Gastrocnemius medialis (tissue), 4 donors: ENCODE results near the gene TANC2. TPM values are rescaled to one million over a fixed set of nuclear protein-coding genes. Genes with fewer than 3 reads are reported as not detected.

ENCODE experiments used
- ATAC-seq, 2 donors: fragments of 150-250 bp; one replicate each; pipeline ENCODE4 v1.9.1; 2016
- DNase-seq, 2 donors: peaks; one replicate each; pipeline ENCODE4 v3.0.0-alpha.2; 2019
- H3K27ac ChIP-seq, 4 donors: fragments of 200-600 bp; sonication (generic); 1 replicate in 1 of 4; 2 replicates in 3 of 4; pipeline ENCODE4 v1.5.1; 2016 to 2018; ENCODE audit warnings: mild to moderate bottlenecking in 2 of 4, moderate library complexity in 1 of 4
- H3K27me3 ChIP-seq, 3 donors: fragments of 200-600 bp; sonication (generic) in 2 of 3; 1 replicate in 1 of 3; 2 replicates in 2 of 3; pipeline versions ENCODE4 v1.5.1 to v1.6.0; 2016 to 2019; ENCODE audit warnings: mild to moderate bottlenecking in 1 of 3, moderate library complexity in 1 of 3
- H3K36me3 ChIP-seq, 2 donors: fragments of 200-600 bp; sonication (generic) in 1 of 2; one replicate each; pipeline ENCODE4 v1.5.1; 2017 to 2018
- H3K4me1 ChIP-seq, 2 donors: fragments of 200-600 bp; sonication (generic) in 1 of 2; one replicate each; pipeline ENCODE4 v1.5.1; 2016 to 2017; ENCODE audit warnings: mild to moderate bottlenecking in 2 of 2
- H3K4me3 ChIP-seq, 4 donors: fragments of 200-600 bp; sonication (generic) in 3 of 4; 1 replicate in 1 of 4; 2 replicates in 3 of 4; pipeline ENCODE4 v1.5.1; 2016 to 2019; ENCODE audit warnings: mild to moderate bottlenecking in 2 of 4
- H3K9me3 ChIP-seq, 3 donors: fragments of 200-600 bp; sonication (generic) in 2 of 3; 1 replicate in 1 of 3; 2 replicates in 2 of 3; pipeline ENCODE4 v1.5.1; 2016 to 2019
- CTCF ChIP-seq, 5 experiments: fragments of 450-650 bp in 3 of 5; fragments of 200-600 bp in 2 of 5; sonication (generic) in 2 of 5; IDR thresholded peaks in 4 of 5; conservative IDR thresholded peaks in 1 of 5; 1 replicate in 4 of 5; 2 replicates in 1 of 5; pipeline ENCODE4 v1.5.1; 2016 to 2019; ENCODE audit warnings: antibody characterized with exemption in 5 of 5, mild to moderate bottlenecking in 3 of 5, moderate library complexity in 3 of 5
- POLR2A ChIP-seq, 2 donors: fragments of 450-650 bp; IDR thresholded peaks; one replicate each; pipeline ENCODE4 v1.6.1; 2017; ENCODE audit warnings: antibody characterized with exemption in 2 of 2, mild to moderate bottlenecking in 2 of 2, moderate library complexity in 2 of 2
- in situ Hi-C, 4 donors: fragments of 200-750 bp; cut with MboI; loops; one replicate each; pipeline versions ENCODE4 v1.15.0 to v1.8.0; 2017; ENCODE audit warnings: low sequenced_read_pairs in 4 of 4
- intact Hi-C: fragments of 100-400 bp; cut with DNase I; formaldehyde crosslinking; loops from one replicate; pipeline ENCODE4 v1.15.1; 2023; ENCODE audit warnings: low total_unique reads
- total RNA-seq, 4 donors: library from RNA; depleted of rRNA; stranded (reverse); fragments of >200 nt; gene quantifications; one replicate each; pipeline versions ENCODE4 v1.1.0 to v1.2.3, GENCODE V29; 2016

The TANC2 gene
- total RNA-seq, 4 donors from 2014 or later = 1.9 to 7.1 (median 4.9) TPM

GRCh38 chr17:62980842-62981241 lies 14.8 kb downstream of the TANC2 start:
- Histone ChIP-seq H3K9me3 (no peaks in the 10 kb centered on the region), H3K27ac (no peak overlapping the region), H3K27me3 (no peaks in the 10 kb centered on the region), H3K36me3 (no peaks in the 10 kb centered on the region), H3K4me3 (no peak overlapping the region), H3K4me1 (no peaks in the 10 kb centered on the region)
- no peak for DNase-seq
- no peak for TF ChIP-seq CTCF (IDR thresholded peaks at IDR 0.05 in 4 of 5, conservative IDR thresholded peaks at IDR 0.05 in 1 of 5)
- no peak for TF ChIP-seq POLR2A (IDR thresholded peaks at IDR 0.05)
- intact Hi-C loops (no loop called here), in situ Hi-C loops (loop anchor here in 1 of 4 donors (25.0 kb wide), 1 partner anchor 431 kb away; no protein-coding TSS in a partner anchor)
- ATAC-seq = no peak

- ATAC-seq (no peak), DNase-seq (no peak)
- Histone ChIP-seq H3K4me1 (no peaks in the 10 kb centered on the region), H3K9me3 (no peaks in the 10 kb centered on the region), H3K36me3 (no peaks in the 10 kb centered on the region), H3K27ac (no peak overlapping the region), H3K4me3 (no peak overlapping the region), H3K27me3 (no peaks in the 10 kb centered on the region)
- no peak for TF ChIP-seq CTCF (IDR thresholded peaks at IDR 0.05 in 4 of 5, conservative IDR thresholded peaks at IDR 0.05 in 1 of 5)
- TF ChIP-seq POLR2A (IDR thresholded peaks at IDR 0.05) = no peak
- in situ Hi-C loops (loop anchor here in 1 of 4 donors (25.0 kb wide), 1 partner anchor 430 kb away; no protein-coding TSS in a partner anchor), intact Hi-C loops (no loop called here)
Measured at GRCh38 chr17:62981933-62982332, 15.9 kb downstream of the TANC2 start.

GRCh38 chr17:62984801-62985200 lies 18.8 kb downstream of the TANC2 start:
- TF ChIP-seq POLR2A (IDR thresholded peaks at IDR 0.05) (no peak), CTCF (IDR thresholded peaks at IDR 0.05 in 4 of 5, conservative IDR thresholded peaks at IDR 0.05 in 1 of 5) (no peak)
- Histone ChIP-seq H3K9me3 (no peaks in the 10 kb centered on the region), H3K36me3 (no peaks in the 10 kb centered on the region), H3K4me3 (no peak overlapping the region), H3K27me3 (no peaks in the 10 kb centered on the region), H3K4me1 (no peaks in the 10 kb centered on the region), H3K27ac (no peak overlapping the region)
- intact Hi-C loops = no loop called here
- ATAC-seq (no peak), DNase-seq (no peak)
- in situ Hi-C loops = loop anchor here in 1 of 4 donors (25.0 kb wide), 1 partner anchor 428 kb away; no protein-coding TSS in a partner anchor

GRCh38 chr17:62986549-62986948 lies 20.5 kb downstream of the TANC2 start:
- no peaks in the 10 kb centered on the region for H3K36me3 ChIP-seq
- TF ChIP-seq POLR2A (IDR thresholded peaks at IDR 0.05) (no peak), CTCF (IDR thresholded peaks at IDR 0.05 in 4 of 5, conservative IDR thresholded peaks at IDR 0.05 in 1 of 5) (no peak)
- intact Hi-C loops (no loop called here), in situ Hi-C loops (loop anchor here in 1 of 4 donors (25.0 kb wide), 1 partner anchor 426 kb away; no protein-coding TSS in a partner anchor)
- H3K9me3 ChIP-seq = no peaks in the 10 kb centered on the region
- H3K4me1 ChIP-seq = no peaks in the 10 kb centered on the region
- no peak overlapping the region for H3K4me3 ChIP-seq
- no peaks in the 10 kb centered on the region for H3K27me3 ChIP-seq
- ATAC-seq = no peak
- no peak overlapping the region for H3K27ac ChIP-seq
- DNase-seq = no peak

GRCh38 chr17:62987136-62987535 lies 21.1 kb downstream of the TANC2 start:
- intact Hi-C loops = no loop called here
- Histone ChIP-seq H3K27me3 (no peaks in the 10 kb centered on the region), H3K4me1 (no peaks in the 10 kb centered on the region), H3K27ac (no peak overlapping the region), H3K36me3 (no peaks in the 10 kb centered on the region), H3K9me3 (no peaks in the 10 kb centered on the region), H3K4me3 (no peak overlapping the region)
- in situ Hi-C loops = loop anchor here in 1 of 4 donors (25.0 kb wide), 1 partner anchor 425 kb away; no protein-coding TSS in a partner anchor
- DNase-seq (no peak), ATAC-seq (no peak)
- TF ChIP-seq POLR2A (IDR thresholded peaks at IDR 0.05) (no peak), CTCF (IDR thresholded peaks at IDR 0.05 in 4 of 5, conservative IDR thresholded peaks at IDR 0.05 in 1 of 5) (no peak)
